NCI-H526 (cell line): ENCODE data around the gene HPCAL1.

Experiments
- DNase-seq, 2 experiments: peaks; one replicate each; lab custom pipeline; 2025; lab: John Stamatoyannopoulos, UW

HPCAL1 gene

DNA sequence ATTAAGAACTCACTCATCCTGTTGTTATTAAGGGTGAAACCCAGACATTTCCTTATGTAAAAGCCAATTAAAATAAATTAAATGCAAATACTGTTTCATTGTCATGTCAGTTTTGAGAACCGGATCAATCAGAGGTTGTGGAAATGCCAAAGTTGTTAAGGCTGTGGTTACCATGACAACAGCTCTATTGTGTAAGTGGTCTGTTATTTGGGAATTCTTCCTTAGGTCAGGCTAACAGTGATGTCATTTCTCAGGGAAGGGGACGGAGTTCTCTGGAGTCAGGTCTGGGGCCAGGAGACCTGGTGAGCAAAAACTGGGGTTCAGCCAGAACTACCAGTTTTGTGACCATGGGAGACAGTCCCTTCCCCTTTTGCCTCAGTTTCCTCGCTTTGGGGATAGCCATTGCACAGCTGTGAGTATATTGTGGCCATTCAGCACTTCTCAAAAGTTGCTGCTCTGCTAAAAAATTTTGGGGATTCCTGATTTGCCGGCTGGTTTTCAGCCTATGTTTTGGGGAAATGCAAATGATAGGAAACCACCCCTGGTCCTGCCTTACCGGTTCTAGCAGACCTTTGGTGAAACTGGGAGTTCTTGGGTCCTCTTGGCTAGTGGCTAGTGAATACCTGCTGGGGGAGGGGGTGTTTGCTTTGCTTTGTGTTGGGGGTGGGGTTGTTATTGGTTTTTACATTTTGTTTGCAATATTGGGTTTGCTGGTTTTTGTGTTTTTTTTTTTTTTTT is 21.6 kb downstream of the HPCAL1 start:
- DNase-seq = no peak

DNA sequence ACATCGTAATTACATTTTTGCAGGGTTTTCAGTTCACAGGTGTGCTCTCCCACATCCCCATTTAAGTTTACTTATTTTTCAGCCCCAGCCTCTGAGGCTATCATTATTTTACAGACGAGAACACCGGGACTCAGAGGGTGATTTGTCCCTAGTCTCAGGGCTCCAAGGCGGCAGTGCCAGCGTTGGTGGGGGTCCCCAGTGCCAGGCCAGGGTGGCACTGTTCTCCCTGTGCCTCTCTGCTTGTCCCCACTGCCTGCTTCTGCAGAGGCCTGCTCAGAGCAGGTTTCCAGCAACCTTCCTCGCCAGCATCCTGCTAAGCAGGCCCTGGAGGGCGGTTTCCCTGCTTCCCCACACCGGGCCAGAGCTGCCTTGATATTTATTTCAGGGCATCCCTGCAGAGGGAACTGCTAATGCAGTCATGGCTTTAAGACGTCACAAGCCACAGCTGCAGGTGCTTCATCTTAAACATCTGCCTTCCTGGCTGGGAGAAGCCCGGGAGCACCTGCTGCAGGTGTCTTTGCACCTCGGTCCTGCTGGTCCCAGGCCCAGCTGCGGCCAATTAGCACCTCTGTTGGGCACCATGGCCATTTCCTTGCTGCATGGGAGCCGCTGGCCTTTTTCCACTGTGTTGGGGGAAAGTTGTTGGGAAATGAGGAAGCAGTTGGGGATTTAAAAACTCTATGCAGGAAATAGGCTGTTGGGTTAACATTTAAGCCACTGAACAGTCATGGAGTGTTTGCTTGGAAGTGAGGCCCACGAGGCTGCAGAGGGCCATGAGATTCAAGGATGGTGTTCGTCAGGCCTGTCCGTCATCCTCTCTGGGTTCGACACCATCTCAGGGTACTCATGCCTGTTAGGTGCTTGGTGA is 22.8 kb downstream of the HPCAL1 start:
- peak in 1 of 2 experiments; percentile 30 for DNase-seq

DNA sequence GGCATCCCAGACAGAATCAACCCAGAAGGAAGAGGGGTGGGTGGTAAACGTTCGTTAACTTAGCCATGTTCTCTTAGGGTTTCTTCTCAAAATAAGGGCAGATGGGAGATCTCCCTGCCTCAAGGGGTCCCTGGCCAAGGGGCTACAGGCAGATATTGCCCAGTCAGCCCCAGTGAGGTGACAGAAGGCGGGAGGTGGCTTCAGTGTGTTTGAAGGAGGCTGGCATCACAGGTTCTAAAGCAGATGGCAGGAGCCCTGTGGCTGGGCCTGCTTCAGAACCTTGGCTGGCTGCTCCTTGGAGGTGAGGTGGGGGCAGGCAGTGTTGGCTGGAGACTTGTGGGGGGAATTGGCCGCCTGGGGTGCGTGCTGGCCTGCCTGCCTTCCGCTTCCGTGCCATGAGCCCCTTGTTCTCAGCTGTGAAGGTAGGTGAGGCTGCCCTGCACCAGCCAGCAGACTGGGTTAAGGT is 23.5 kb downstream of the HPCAL1 start:
- no peak for DNase-seq

DNA sequence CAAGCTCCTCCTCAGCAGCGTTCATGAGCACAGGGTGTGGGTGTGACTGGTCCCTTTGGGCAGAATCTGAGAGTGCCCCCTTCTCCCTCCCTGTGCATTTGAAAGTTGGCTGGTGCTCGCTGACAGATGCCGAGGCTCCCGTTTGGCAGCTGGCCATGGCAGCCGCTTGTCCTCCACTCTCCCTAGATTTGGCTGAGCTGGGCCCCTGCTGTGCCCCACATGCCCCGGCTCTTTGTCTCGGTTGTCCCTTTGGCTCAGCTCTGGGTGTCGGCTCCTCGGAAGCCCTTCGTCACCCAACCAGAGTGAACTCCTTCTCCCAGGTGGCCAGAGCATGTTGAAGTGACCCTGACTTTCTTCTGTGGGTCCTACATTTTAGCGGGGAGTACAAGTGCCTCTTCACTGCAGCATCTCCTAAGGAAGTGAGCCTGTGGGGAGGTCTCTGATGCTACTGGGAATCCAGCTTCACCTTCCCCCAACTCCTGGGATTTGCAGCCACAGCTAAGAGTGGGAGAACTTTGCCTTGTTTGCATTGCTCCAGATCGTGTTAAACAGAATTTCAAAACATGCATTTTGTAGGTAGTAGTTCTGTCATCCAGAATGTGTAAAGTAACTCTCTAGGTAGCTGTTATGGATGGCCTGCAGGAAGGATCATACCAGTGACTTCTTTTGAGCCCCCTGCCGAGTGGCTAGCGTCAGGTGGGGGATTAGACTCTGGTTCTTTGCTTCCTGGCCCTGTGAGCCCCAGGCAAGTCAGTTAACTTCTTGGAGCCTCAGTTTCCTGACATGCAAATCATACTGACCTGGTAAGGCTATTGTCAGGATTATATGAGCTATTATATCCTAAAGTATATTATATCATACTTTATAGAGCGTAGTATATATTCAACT is 24.2 kb downstream of the HPCAL1 start:
- no peak for DNase-seq

DNA sequence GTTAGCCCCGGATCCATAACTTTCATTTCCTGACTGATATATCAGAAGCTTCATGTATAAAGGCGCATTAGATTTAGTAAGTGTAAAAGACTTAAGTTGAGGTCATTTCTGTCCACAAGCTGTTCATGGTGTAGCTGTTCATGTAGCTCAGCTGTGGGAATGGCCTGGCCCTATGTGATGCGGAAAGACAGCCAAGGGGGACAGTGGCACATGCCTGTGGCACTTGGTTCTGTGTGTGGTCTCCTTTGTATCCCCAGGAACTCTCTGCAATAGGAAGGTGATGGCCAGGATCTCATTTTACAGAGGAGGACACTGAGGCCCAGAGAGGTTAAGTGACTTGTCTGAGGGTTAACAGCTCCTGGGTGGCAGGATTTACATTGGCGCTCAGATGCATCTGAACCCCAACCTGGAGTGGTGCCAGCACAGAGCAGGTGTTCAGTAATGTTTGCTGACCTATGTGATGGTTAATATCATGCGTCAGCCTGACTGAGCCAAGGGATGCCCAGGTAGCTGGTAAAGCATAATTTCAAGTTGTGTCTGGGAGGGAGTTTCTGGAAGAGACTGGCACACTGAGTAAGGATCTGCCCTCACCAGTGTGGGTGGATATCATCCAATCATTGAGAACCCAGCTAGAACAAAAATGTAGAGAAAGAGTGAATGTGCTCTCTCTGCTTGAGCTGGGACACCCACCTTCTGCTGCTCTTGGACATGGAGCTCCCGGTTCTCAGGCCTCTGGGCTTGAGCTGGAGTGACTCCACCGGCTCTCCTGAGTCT is 25.4 kb downstream of the HPCAL1 start:
- DNase-seq = peak in 1 of 2 experiments; percentile 25

DNA sequence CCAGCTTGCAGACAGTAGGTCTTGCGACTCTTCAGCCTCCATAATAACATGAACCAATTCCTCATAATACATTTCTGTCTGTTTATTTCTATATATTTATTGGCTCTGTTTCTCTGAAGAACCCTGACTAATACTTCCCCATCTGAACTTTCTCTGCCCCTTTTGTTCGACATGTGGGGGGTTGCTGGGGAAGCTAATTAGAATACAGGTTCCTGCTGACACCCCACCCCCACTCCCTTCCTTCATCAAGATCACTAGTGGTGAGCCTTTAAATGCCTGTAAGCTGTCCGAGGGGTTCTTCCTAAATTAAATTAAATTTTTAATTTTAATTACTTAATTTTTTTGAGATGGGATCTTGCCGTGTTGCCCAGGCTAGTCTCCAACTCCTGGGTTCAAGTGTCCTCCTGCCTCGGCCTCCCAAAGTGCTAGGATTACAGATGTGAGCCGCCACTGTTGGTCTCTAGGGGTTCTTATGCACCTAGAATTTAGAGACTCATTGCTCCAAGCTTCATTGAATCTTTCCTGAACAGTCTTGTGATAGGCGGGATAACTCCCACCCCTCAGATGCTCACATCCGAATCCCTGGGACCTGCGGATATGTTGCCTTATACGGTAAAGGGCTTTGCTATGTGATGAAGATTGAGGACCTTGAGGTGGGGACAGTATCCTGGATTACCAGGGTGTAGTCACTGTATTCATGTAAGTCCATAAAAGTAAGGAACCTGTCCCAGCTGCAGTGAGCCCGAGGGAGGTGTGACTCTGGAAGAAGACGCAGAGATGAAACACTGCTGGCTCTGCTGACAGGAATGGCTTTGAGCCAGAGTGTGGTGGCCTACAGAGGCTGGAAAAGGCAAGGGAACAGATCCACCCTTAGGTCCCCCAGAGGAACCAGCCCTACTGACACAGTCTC is 26.2 kb downstream of the HPCAL1 start:
- DNase-seq = no peak

DNA sequence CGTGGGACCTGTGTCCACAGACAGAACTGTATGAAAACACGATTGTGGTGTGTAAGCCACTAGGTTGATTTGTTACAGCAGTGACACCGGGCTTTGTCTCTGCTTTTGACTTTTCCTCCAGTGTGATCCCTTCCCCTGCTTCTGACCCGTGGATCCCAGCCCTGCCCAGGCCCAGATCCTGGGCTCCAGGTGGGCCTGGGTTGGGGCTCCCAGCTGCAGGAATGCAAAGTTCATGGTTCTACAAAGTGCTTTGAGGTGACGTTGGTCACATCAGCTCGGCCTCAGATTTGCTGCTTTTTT is 26.8 kb downstream of the HPCAL1 start:
- DNase-seq = no peak

DNA sequence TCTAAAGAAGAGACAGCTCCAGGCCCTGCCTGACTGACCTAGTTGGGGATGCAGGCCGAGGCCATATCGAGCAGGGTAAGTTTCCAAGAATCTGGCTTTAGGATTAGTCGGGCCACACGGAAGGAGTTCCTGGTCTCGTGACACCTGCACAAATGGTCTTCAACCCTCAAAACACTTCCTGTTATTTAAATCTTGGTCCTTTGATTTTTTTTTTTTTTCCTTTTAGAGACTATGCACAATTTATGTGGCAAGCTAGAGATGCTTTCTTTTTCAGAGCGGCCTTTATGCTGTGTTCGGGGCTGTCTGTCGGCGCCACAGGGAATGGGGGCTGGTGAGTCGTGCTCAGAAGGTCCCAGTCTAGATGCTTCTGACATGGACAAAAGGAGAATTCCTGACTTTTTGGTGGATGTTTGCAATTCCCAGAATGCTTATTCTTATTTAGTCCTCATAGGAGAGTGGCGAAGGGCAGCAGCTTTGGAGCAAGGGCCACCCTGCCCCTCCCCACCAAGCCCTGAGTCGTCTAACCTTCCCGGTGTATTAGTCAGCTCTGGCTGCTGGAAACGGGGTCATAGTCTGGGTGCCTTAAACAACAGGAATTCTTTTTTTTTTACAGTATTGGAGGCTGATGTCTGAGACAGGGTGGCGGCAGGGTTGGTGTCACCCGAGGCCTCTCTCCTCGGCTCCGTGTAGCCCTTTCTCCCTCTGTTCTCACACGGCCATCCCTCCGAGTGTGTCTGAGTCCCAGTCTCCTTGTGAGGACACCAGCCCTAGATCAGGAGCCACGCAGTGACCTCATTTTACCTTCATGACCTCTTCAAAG is 27.4 kb downstream of the HPCAL1 start:
- DNase-seq = no peak

DNA sequence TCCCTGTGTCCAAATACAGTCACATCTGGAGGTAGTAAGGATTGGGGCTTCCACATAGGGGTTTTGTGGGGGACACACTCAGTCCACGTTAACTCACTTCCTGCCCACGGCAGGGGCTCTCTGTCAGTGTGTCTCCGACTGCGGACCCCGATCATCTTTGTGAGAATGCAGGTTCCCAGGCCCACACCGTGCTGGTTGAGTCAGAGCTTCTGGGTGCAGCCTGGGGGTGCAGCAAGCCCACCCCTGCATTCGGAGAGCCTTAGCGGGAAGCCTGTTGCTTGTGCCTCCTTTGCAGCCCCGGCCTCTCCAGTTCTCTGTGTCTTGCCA is 28.0 kb downstream of the HPCAL1 start:
- no peak for DNase-seq

DNA sequence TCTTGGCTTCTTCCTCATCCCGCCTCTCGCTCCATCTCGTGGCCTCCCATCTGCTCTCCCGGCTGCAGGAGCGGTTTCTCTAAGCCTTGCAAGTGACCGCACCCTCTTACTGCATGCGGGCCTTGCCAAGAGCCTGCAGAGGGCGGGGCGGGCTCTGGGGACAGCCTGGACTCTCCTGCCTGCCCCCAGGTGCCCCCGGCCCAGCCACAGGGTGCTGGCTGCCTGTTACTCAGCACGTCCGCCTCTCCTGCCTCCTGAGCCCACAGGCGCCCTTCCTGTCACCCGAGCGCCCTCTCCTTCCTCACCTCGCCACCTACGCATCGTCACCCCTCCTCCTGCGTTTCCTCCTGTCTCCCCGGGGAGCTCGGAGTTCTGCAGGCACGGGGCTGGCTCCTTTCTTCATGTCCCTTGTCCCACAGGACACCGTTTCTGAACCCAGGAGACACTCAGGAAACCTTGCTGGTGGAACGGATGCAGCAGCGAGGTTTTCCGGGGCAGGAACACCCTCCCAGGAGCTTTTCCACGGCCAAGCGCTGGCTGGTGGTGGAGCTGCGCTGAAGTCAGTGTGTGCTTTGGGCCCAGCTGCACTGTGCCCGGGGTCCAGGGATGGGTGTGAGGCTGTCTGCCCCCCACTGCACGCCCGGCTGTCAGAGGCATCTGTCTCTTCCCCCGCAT is 28.5 kb downstream of the HPCAL1 start:
- DNase-seq = no peak

DNA sequence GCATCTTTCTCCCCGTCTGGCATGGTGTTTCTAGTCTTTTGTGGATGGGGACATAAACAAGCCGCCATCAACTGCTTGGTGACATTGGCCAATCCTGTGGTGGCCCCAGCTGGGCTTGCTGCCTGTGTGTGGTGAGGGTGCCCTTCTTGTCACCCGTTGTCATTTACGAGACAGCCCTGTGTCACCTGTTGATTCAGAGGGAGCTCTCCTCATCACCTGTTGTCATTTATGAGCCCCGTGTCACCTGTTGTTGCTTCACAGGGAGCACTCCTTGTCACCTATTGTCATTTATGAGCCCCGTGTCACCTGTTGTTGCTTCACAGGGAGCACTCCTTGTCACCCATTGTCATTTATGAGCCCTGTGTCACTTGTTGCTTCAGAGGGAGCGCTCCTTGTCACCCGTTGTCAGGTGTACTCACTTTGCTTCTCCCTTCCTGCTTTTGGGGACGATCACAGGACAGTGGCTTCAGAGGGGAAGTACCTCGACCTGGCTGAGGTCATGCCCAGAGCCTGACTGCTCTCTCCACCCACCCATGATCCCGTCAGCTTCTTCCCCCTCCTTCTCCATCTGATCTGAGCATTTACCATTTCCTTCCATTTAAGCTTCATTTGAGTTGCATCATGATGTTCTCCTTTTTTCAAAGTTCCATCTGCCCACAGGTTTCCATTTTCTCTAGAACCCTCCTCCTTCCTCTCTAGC is 29.1 kb downstream of the HPCAL1 start:
- no peak for DNase-seq

DNA sequence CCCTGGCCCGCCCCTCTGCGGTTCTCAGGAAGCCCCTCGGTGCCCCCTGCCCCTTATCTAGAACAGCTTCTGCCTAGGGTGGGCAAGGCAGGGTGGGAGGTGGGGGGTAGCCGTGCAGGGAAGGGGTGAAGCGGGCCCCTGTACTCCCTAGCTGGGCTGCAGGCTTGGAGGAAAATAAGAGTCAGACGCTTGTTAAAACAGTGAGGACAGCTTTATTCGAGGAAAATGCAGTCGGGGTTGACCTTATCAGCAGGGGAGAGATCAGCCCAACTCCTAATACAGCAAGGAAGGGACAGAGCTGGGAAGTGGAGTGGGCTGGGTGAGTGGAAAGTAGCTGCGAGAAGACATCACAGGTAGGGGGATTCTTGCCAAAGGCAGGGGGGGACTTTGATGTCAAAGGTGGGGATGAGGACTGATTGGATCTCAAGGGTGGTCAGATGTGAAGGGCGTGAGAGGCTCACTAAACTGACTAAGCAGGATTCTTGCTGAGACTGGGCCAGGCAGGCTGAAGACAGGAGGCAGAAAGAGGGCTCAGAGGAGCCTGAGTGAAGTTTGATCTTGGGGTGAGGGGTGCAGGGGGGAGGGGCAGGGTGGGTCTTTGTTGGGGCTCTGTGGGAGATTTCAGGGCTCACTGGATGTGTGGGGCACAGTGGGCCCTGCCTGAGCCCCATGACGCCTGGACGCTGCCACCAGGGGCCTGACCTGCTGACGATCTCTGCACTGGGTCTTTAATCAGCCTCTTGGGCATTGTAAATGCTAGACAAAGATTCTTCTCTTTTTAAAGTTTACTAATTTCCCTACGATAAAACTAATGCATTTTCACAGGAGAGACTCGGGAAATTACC is 29.9 kb downstream of the HPCAL1 start:
- no peak for DNase-seq

DNA sequence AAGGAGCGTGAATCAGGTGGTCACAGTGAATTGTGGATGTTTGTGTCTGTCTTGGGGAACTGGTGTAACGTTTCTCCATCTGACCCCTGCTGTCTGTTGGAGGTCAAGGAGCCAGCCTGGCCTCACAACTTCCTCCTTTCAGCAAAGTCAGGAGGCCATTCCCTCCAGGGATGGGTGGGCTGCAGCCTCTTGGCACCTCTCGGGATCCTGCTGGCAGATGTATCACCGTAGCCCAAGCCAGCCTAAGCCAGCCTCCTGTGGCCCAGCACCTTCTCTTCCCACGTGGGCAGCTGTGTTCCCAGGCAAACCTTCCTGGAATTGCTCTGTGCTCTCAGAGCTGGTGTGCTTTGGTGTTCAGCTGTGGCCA is 30.5 kb downstream of the HPCAL1 start:
- peak in 1 of 2 experiments; percentile 49 for DNase-seq

DNA sequence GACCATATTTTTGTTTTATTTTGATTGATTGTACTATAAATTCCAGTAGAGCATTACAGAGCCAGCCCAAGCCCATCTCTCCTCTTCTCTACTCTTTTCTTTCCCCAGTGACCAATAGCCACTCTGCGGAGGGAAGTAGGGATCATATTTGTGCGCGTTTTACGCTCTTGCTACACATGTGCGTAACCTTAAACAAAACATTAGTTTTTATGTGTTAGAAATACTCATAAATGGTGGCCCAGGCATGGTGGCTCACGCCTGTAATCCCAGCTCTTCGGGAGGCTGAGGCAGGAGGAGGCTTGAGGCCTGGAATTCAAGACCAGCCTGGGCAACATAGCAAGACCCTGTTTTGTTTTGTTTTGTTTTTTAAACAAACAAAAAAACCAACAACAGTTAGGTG is 31.3 kb downstream of the HPCAL1 start:
- no peak for DNase-seq

DNA sequence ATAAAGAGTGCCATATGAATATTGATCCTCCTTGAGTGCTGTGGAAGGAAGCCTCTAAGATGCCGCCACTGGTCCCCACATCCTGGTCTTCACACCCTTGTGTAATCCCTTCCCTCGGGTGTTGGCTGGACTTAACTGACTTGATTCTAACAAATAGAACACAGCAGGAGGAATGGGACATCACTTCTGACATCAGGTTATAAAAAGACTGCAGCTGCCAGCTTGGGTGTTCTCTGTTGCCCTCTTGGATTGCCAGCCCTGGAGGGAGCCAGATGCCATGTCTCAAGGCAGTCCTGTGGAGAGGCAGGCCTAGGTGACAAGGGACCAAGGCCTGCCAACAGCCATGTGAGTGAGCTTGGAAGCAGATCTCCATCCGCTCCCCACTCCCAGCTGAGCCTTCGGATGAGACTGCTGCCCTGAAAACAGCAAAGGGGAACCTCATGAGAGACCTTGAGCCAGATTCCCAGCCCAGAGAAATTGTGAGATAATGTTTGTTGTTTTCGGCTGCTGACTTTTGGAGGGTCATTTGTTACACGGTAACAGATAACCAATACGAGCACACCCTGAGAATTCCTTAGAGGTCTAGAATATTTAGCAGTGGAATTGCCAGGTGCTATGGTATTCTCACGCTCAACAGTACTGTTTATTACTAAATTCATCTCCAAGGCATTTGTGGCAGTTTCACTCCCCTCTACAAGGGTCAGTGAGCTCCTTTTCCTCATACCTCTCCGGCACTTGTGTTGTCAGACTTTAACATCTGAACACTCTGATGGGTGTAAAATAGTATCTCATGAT is 32.5 kb downstream of the HPCAL1 start:
- DNase-seq = no peak

DNA sequence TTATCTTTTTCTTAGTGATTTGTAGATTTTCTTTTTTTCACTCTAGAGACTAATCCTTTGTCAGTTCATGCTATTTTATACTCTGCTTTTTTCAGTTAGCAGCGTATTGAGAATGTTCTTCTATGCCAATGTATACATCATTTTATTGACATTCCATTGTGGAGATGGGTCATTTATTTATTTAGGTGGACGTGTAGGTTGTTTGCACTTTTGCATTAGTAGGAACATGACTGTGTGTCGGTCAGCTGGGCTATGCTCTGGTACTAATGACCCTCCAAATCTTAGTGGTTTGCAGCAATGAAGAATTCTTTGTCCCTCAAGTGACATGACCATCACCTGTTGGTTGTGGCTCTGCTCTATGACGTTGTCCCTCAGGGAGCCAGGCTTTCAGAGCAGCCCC is 33.6 kb downstream of the HPCAL1 start:
- DNase-seq = no peak
